Bronchial smooth muscle cell (primary cell): ENCODE results near the gene ZBTB26. TPM values are rescaled to one million over a fixed set of nuclear protein-coding genes. Genes with fewer than 3 reads are reported as not detected.

ENCODE experiments used
- total RNA-seq: library from RNA; depleted of rRNA; stranded (reverse); fragments of >200 nt; gene quantifications from 2 replicates; pipeline ENCODE4 v1.2.1, GENCODE V29; 2014

ZBTB26 gene, protein sequence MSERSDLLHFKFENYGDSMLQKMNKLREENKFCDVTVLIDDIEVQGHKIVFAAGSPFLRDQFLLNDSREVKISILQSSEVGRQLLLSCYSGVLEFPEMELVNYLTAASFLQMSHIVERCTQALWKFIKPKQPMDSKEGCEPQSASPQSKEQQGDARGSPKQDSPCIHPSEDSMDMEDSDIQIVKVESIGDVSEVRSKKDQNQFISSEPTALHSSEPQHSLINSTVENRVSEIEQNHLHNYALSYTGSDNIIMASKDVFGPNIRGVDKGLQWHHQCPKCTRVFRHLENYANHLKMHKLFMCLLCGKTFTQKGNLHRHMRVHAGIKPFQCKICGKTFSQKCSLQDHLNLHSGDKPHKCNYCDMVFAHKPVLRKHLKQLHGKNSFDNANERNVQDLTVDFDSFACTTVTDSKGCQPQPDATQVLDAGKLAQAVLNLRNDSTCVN
- total RNA-seq = 2.1 and 2.5 TPM in 2 replicates

DNA sequence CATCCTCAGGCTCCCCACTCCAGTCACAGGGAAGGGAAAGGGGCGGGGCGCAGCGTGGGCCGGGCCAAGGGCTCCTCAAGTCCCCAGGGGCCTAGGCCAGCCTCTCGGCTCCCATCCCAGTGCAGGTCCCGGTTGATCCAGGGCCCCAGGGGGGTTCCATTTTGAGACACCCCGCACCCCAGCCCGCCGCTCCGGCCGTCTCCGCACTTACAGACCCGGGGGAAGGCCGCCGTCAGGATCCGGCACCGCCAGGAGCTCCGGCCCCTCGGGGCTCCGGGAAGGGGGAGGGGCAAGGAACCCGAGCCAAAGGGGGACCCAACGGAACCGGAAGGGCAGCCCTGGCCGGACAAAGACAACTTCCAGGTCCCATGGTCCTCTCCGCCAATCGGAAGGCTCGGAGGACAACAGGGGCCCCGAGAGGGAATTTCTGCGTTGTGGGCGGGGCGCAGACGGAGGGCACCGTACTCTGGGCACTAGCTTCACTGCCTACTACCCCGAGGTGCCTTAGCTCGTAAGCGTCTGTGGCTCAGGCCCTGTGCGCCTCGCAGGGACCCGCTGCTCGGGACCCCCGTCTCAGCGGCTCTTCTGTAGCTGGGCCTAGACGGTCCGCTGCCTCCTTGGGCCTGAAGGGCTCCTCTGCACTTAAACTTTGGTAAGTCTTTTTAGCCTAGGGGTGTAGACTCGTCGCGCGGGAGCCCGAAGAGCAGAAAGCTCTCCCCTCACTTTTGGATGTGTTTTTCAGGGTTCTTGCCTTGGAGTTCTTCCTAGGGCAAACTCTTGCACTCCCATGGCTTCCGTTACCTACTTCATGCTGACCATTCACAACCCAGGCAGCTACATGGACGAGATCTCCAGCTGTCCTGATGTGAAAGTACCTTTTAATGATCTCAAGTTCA, at the start of gene ZBTB26:
Gene ZBTB26 (minus strand): TSS at position 287 of the 896 bp plus-strand sequence. CDS start 11,578 bp downstream, outside the sequence.

DNA sequence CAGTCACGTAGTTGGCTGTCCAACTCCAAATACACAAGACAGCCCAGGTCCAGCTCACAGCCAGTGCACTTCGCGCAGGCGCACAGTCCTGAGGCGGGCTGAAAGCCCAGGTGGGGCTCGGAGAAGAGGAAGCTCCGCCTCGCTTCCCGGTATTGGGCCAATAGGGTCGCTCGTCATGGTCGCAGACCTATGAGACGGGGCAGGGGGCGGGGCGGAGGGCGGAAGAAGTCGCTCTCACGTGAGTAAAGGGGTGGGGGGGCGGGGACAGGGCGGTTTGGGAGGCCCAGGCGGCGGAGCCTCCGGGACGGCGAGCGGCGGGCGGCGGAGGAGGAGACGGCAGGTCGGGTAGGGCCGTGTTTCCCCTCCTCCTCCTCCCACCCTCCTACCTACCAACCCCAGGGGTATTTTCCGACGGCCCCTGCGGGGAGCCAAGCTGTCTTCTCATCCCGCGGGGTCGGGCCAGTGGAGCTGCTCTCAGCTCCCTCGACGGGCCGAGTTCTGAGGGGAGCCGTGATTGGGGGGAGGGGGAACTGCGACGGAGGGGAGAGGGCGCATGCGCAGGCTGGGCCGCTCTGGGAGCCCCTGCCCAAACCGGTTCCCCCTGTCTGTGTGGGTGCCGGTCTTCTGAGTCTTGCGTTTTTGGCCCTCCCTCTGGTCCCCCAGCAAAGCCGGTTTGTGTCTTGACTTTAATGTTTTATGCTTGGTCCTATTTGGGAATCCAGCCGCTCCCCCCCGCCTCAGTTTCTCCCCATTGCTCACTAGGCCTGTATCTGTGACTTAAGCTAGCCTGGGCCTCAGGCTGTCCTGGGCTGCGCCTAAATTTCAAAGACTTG, 9.7 kb upstream of the ZBTB26 start, which contains the start of gene RABGAP1:
Gene RABGAP1 (plus strand): TSS at position 272 of the 833 bp plus-strand sequence. CDS start 16,040 bp downstream, outside the sequence.

GRCh38 chr9:122912964-122913673, 18.2 kb downstream of the ZBTB26 start, which contains the start of gene ZBTB6:
TSS of gene ZBTB6 (minus strand) at chr9:122913323. CDS start at chr9:122912072, 1,251 bp downstream.

GRCh38 chr9:122904823-122905710, 26.2 kb downstream of the ZBTB26 start, which contains the start of gene RC3H2:
TSS of gene RC3H2 (minus strand) at chr9:122905359. CDS start at chr9:122897509, 7,850 bp downstream.

Other genes with a start within 250 kb of the ZBTB26 start
- gene OR1L4, start 207.5 kb downstream of the ZBTB26 start, total RNA-seq = not detected in 2 replicates
- gene OR1L6, start 189.2 kb downstream of the ZBTB26 start, total RNA-seq = not detected in 2 replicates
- not detected in 2 replicates for gene OR5C1, start 142.6 kb downstream of the ZBTB26 start, total RNA-seq
- not detected in 2 replicates for gene OR1K1, start 131.4 kb downstream of the ZBTB26 start, total RNA-seq
- gene PDCL, start 102.9 kb downstream of the ZBTB26 start, total RNA-seq = 37.7 and 55.8 TPM in 2 replicates
- gene RC3H2, start 26.2 kb downstream of the ZBTB26 start, total RNA-seq = 21.9 and 25.7 TPM in 2 replicates
- 8.2 and 12.6 TPM in 2 replicates for gene ZBTB6, start 18.2 kb downstream of the ZBTB26 start, total RNA-seq
- gene RABGAP1, start 9.5 kb upstream of the ZBTB26 start, total RNA-seq = 36.6 and 37.7 TPM in 2 replicates
- gene GPR21, start 102.2 kb upstream of the ZBTB26 start, total RNA-seq = 0.69 and 1.1 TPM in 2 replicates